Activated CD4-positive, alpha-beta T cell treated with anti-CD3 and anti-CD28 coated beads, Interleukin-2, amount 10 ng/mL, durations not matched to agents 7 days and 5 days (primary cell): ENCODE measurements around the gene LCLAT1. TPM values are rescaled to one million over a fixed set of nuclear protein-coding genes. Genes with fewer than 3 reads are reported as not detected.

ENCODE experiments used
- CTCF ChIA-PET: fragments of 350-600 bp; sonication (Branson Sonifier 250); formaldehyde crosslinking; loops from one replicate; lab custom pipeline; 2021; ENCODE audit warnings: antibody characterized with exemption; lab: Charles Lee
- POLR2A ChIA-PET: fragments of 350-600 bp; sonication (Branson Sonifier 250); formaldehyde crosslinking; loops from one replicate; lab custom pipeline; 2021; ENCODE audit warnings: antibody characterized with exemption; lab: Charles Lee
- DNase-seq: peaks from one replicate; pipeline ENCODE4 v3.0.0-alpha.2; 2020
- H3K27ac Mint-ChIP-seq: one replicate; pipeline ENCODE4 v1.8.0; 2021; ENCODE audit warnings: mild to moderate bottlenecking, moderate library complexity, mixed read lengths
- H3K27me3 Mint-ChIP-seq: one replicate; pipeline ENCODE4 v1.8.0; 2021; ENCODE audit warnings: mixed read lengths
- H3K36me3 Mint-ChIP-seq: one replicate; pipeline ENCODE4 v1.8.0; 2021; ENCODE audit warnings: low read depth, mixed read lengths
- H3K4me1 Mint-ChIP-seq: one replicate; pipeline ENCODE4 v1.8.0; 2021; ENCODE audit warnings: mixed read lengths
- H3K4me3 Mint-ChIP-seq: one replicate; pipeline ENCODE4 v1.8.0; 2021; ENCODE audit warnings: mild to moderate bottlenecking, moderate library complexity, mixed read lengths
- H3K9me3 Mint-ChIP-seq: one replicate; pipeline ENCODE4 v1.8.0; 2021; ENCODE audit warnings: mixed read lengths
- total RNA-seq, 2 experiments: library from RNA; stranded (reverse); gene quantifications; one replicate each; pipeline ENCODE4 v1.2.3, GENCODE V29; 2021

LCLAT1 gene
- total RNA-seq, 2 experiments from 2014 or later, result 20.7 to 24.6 TPM

GRCh38 chr2:30566631-30567030 lies 119.6 kb downstream of the LCLAT1 start:
- peaks cover 15% of the 10 kb centered on the region for H3K4me1 Mint-ChIP-seq
- H3K36me3 Mint-ChIP-seq, result peaks cover 26% of the 10 kb centered on the region
- POLR2A ChIA-PET, result no interaction called here
- DNase-seq, result no peak
- no peak overlapping the region for H3K27ac Mint-ChIP-seq
- CTCF ChIA-PET, result no interaction called here
- no peak overlapping the region for H3K4me3 Mint-ChIP-seq
- no peaks in the 10 kb centered on the region for H3K9me3 Mint-ChIP-seq
- no peaks in the 10 kb centered on the region for H3K27me3 Mint-ChIP-seq

- CTCF ChIA-PET, result no interaction called here
- POLR2A ChIA-PET, result no interaction called here
Observed at GRCh38 chr2:30567317-30567716, 120.3 kb downstream of the LCLAT1 start.

DNA sequence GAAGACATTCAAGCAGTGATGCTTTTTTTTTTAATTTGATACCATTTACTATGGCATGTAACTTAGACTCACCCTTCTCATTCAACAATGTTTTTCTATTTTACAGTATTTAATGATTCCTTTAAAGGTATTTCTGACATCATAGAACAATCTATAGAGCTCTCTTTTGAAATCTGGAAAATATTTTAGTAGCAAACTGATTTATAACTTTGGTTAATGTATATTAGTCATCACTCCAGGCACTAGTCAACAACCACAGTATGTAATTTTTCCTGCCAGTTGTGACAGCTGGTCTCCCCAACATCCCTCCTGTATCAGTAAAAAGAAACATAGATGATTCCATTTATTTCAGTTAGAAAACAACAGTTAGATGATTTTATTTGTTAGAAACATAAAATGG lies 122.9 kb downstream of the LCLAT1 start:
- DNase-seq, result no peak
- ChIA-PET CTCF (interaction anchor here (0.7 kb wide), 1 partner anchor 10 kb away, joined by 3 read pairs; no protein-coding TSS in a partner anchor), POLR2A (interaction anchor here (0.8 kb wide), 1 partner anchor 425 kb away, joined by 4 read pairs; no protein-coding TSS in a partner anchor)
- peaks cover 14% of the 10 kb centered on the region for H3K4me1 Mint-ChIP-seq
- H3K27ac Mint-ChIP-seq, result no peak overlapping the region
- no peaks in the 10 kb centered on the region for H3K27me3 Mint-ChIP-seq
- H3K36me3 Mint-ChIP-seq, result peaks cover 18% of the 10 kb centered on the region
- H3K9me3 Mint-ChIP-seq, result no peaks in the 10 kb centered on the region
- H3K4me3 Mint-ChIP-seq, result no peak overlapping the region

More at GRCh38 chr2:30567317-30567716, 120.3 kb downstream of the LCLAT1 start:
- no peak overlapping the region for H3K27ac Mint-ChIP-seq
- H3K4me3 Mint-ChIP-seq, result no peak overlapping the region
- no peaks in the 10 kb centered on the region for H3K9me3 Mint-ChIP-seq
- H3K4me1 Mint-ChIP-seq, result peaks cover 15% of the 10 kb centered on the region
- peaks cover 27% of the 10 kb centered on the region for H3K36me3 Mint-ChIP-seq
- no peak for DNase-seq
- H3K27me3 Mint-ChIP-seq, result no peaks in the 10 kb centered on the region

GRCh38 chr2:30577151-30577550 lies 130.1 kb downstream of the LCLAT1 start:
- Mint-ChIP-seq H3K27me3 (no peaks in the 10 kb centered on the region), H3K36me3 (peaks cover under 1% of the 10 kb centered on the region)

DNA sequence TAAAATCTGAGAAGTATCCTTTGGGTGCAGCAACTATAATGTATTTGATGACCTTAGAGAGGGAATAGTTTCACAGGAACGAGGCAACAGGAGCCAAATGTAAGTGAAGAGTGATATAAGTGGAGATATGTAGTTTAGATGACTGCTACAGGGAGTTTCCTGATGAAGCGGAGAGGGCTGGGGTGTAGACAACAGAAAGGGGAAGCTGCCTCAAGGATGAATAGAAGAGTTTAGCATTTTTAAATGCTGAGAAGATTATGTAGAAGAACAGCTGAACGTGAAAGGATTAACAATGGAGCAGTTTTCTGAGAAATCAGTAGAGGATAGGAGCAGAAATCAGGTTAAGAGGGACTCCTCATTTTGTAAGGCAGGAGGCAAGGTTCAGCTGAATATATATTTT lies 133.3 kb downstream of the LCLAT1 start:
- Mint-ChIP-seq H3K27me3 (no peaks in the 10 kb centered on the region), H3K4me3 (no peak overlapping the region), H3K36me3 (peaks cover 2% of the 10 kb centered on the region), H3K27ac (no peak overlapping the region), H3K4me1 (no peaks in the 10 kb centered on the region), H3K9me3 (no peaks in the 10 kb centered on the region)
- ChIA-PET CTCF (no interaction called here), POLR2A (no interaction called here)
- no peak for DNase-seq

More at GRCh38 chr2:30577151-30577550, 130.1 kb downstream of the LCLAT1 start:
- Mint-ChIP-seq H3K27ac (no peak overlapping the region), H3K4me3 (no peak overlapping the region), H3K4me1 (no peaks in the 10 kb centered on the region), H3K9me3 (no peaks in the 10 kb centered on the region)
- DNase-seq, result no peak
- CTCF ChIA-PET, result no interaction called here
- POLR2A ChIA-PET, result no interaction called here

DNA sequence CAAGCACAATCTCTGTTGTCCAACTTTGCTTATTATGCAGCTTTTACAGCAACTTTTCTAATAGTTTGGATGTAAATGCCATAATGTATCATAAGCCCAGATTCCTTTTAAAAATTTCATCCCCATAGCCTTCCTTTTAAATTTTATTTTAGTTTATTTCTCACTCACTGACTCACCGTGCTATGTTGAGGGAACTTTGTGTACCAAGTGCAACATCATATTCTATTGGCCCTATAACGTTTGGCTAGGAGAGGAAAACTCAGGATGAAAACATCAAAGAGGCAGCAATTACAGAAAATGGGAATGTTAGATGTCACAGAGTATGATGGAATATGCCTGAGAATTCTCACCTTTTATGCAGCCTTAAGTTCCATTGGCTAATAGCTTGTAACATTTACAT lies 135.5 kb downstream of the LCLAT1 start:
- Mint-ChIP-seq H3K27ac (no peak overlapping the region), H3K27me3 (no peaks in the 10 kb centered on the region), H3K9me3 (no peaks in the 10 kb centered on the region), H3K36me3 (peaks cover 10% of the 10 kb centered on the region), H3K4me3 (no peak overlapping the region), H3K4me1 (no peaks in the 10 kb centered on the region)
- ChIA-PET CTCF (interaction anchor here (1.6 kb wide), 1 partner anchor 9 kb away, joined by 3 read pairs; no protein-coding TSS in a partner anchor), POLR2A (no interaction called here)
- DNase-seq, result no peak

DNA sequence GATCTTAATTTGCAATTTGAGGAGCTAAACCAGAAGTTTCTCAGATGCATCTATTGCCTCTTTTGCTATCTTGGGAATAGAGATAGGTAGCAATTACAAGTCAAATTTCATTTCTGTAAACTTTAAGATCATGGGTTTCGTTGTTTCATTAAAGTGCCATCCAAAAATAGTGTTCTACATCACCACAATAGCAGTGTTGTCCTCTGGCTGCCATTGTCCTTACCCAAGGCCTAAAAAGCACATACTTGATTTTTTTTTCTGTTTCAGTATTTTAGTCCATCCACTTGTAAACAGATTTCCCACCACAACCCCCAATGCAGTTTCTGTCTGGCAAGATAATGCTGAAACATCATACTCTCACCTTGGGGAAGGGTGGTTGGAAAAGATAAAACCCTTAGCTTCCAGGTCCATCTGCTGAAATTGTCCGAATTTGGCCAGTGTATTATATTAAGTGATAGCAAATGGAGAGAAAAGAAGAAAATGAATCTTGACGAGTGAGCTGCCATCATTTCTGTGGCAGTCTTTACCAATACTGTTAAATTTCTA lies 136.2 kb downstream of the LCLAT1 start:
- peaks cover 10% of the 10 kb centered on the region for H3K36me3 Mint-ChIP-seq
- no peak for DNase-seq
- CTCF ChIA-PET, result no interaction called here
- H3K27me3 Mint-ChIP-seq, result no peaks in the 10 kb centered on the region
- H3K4me3 Mint-ChIP-seq, result no peak overlapping the region
- no peaks in the 10 kb centered on the region for H3K4me1 Mint-ChIP-seq
- H3K9me3 Mint-ChIP-seq, result no peaks in the 10 kb centered on the region
- no peak overlapping the region for H3K27ac Mint-ChIP-seq
- POLR2A ChIA-PET, result no interaction called here

DNA sequence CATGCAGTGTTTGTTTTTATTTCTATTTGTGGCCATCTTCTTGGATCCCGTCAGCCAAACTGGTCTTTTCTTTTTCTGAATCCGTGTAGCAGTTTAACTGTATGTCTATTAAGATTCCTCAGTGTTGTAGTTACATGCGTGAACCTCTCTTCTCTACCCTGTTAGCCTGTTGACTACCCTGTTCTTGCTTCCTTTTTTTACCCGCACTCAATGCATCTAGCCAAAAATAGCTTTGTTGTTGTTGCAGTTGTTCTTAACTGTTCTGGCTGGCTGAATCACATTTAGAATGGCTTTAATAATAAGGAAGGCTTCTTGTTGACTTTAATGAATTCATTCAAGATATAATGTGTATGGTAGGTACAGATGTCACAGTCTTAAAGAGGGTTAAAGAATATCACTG lies 137.1 kb downstream of the LCLAT1 start:
- peaks cover 10% of the 10 kb centered on the region for H3K36me3 Mint-ChIP-seq
- POLR2A ChIA-PET, result no interaction called here

GRCh38 chr2:30588994-30589393 lies 141.9 kb downstream of the LCLAT1 start:
- POLR2A ChIA-PET, result no interaction called here

More for the DNA sequence above, 137.1 kb downstream of the LCLAT1 start:
- H3K27me3 Mint-ChIP-seq, result no peaks in the 10 kb centered on the region
- H3K4me1 Mint-ChIP-seq, result no peaks in the 10 kb centered on the region
- H3K27ac Mint-ChIP-seq, result no peak overlapping the region
- CTCF ChIA-PET, result interaction anchor here (0.8 kb wide), 1 partner anchor 14 kb away, joined by 4 read pairs; no protein-coding TSS in a partner anchor
- H3K4me3 Mint-ChIP-seq, result no peak overlapping the region
- H3K9me3 Mint-ChIP-seq, result no peaks in the 10 kb centered on the region
- DNase-seq, result no peak

DNA sequence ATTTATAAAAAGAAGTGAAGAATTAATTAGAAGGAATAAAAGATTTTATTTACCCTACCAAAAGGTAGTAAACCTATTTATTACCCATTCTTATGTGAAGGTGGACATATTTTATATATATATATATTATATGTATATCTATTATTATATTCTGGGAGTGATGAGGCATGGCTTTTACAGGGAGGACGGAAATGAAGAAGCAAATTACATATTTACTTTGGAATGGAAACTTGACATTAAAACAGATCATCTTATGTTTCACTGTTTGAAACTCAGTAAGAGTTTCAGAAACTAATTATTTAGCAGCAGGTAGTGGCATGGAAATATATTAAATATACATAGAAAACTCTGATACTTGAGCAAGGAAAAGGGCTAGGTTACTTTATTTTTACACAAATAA lies 143.4 kb downstream of the LCLAT1 start:
- POLR2A ChIA-PET, result no interaction called here
- no peak overlapping the region for H3K27ac Mint-ChIP-seq
- H3K36me3 Mint-ChIP-seq, result peaks cover 8% of the 10 kb centered on the region
- DNase-seq, result no peak
- no peaks in the 10 kb centered on the region for H3K4me1 Mint-ChIP-seq
- CTCF ChIA-PET, result interaction anchor here (1.6 kb wide), 1 partner anchor 10 kb away, joined by 3 read pairs; no protein-coding TSS in a partner anchor
- H3K4me3 Mint-ChIP-seq, result no peak overlapping the region
- no peaks in the 10 kb centered on the region for H3K9me3 Mint-ChIP-seq
- H3K27me3 Mint-ChIP-seq, result no peaks in the 10 kb centered on the region

More at GRCh38 chr2:30588994-30589393, 141.9 kb downstream of the LCLAT1 start:
- no peak overlapping the region for H3K4me3 Mint-ChIP-seq
- peaks cover 10% of the 10 kb centered on the region for H3K36me3 Mint-ChIP-seq
- no peaks in the 10 kb centered on the region for H3K4me1 Mint-ChIP-seq
- H3K27me3 Mint-ChIP-seq, result no peaks in the 10 kb centered on the region
- H3K27ac Mint-ChIP-seq, result no peak overlapping the region
- CTCF ChIA-PET, result no interaction called here
- DNase-seq, result no peak
- H3K9me3 Mint-ChIP-seq, result no peaks in the 10 kb centered on the region

DNA sequence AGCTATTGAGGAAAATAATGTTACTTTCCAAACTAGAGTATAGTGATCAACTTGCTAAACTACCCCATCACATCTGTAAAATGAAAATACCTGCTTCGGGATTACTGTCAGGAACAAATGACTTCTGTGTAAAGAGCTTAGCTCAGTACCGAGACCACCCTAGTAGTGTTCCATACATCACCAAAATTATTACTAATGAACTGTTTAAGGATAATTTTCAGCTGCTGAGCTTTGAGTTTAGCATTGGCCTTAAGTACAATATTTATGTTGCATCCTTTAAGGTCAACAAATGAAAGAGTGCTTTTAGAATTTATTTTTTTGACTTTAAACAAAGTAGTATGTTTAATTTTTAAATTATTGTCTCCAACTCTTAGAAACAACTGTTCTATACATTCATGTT lies 144.1 kb downstream of the LCLAT1 start:
- Mint-ChIP-seq H3K27me3 (no peaks in the 10 kb centered on the region), H3K4me3 (no peak overlapping the region), H3K9me3 (no peaks in the 10 kb centered on the region), H3K4me1 (no peaks in the 10 kb centered on the region), H3K36me3 (peaks cover 6% of the 10 kb centered on the region), H3K27ac (no peak overlapping the region)
- CTCF ChIA-PET, result interaction anchor here (0.9 to 1.6 kb wide), 3 partner anchors 9 to 10 kb away, joined by 3 read pairs; no protein-coding TSS in a partner anchor
- POLR2A ChIA-PET, result no interaction called here
- no peak for DNase-seq

- Mint-ChIP-seq H3K27me3 (no peaks in the 10 kb centered on the region), H3K27ac (no peak overlapping the region), H3K36me3 (peaks cover 22% of the 10 kb centered on the region), H3K9me3 (peaks cover 23% of the 10 kb centered on the region), H3K4me3 (no peak overlapping the region), H3K4me1 (no peaks in the 10 kb centered on the region)
- ChIA-PET POLR2A (no interaction called here), CTCF (interaction anchor here (1.1 to 1.3 kb wide), 2 partner anchors 10 to 230 kb away, joined by 3 read pairs; no protein-coding TSS in a partner anchor)
- no peak for DNase-seq
Observed at GRCh38 chr2:30601375-30601774, 154.3 kb downstream of the LCLAT1 start.

GRCh38 chr2:30605197-30605596 lies 158.2 kb downstream of the LCLAT1 start:
- Mint-ChIP-seq H3K27me3 (no peaks in the 10 kb centered on the region), H3K27ac (no peak overlapping the region), H3K4me1 (no peaks in the 10 kb centered on the region), H3K9me3 (peaks cover 1% of the 10 kb centered on the region), H3K36me3 (peaks cover 2% of the 10 kb centered on the region), H3K4me3 (no peak overlapping the region)
- no peak for DNase-seq
- CTCF ChIA-PET, result no interaction called here
- POLR2A ChIA-PET, result no interaction called here
